HG02852 (cell line): ENCODE results near the gene NEURL1B.

ENCODE experiments used
- ATAC-seq: cut with Tn5 transposase; IDR thresholded peaks from one replicate; pipeline ENCODE4 v1.9.1; 2021; ENCODE audit warnings: mild to moderate bottlenecking, moderate library complexity; ENCODE audit not compliant: unreplicated experiment

Gene NEURL1B

DNA sequence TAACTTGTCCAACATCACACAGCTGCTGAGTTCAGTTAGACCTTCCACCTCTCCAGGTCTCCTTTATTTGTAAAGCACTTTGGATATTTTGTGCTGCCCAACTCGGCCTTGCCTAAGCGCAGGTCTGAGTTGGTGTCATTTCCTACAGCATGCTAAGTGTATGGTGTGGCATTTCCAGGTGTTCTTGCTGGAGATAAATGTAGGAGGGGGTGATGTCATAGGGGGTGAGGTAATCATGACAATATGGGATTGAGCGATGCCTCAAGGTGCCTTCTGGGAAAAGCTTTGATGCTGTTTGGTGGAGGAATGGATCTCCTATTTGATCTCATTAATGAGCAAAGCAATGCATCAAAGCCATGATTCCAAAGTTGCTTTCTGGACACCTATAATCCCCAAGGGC lies 32.3 kb upstream of the NEURL1B start:
- no peak for ATAC-seq

GRCh38 chr5:172610643-172611042 lies 30.4 kb upstream of the NEURL1B start:
- no peak for ATAC-seq

DNA sequence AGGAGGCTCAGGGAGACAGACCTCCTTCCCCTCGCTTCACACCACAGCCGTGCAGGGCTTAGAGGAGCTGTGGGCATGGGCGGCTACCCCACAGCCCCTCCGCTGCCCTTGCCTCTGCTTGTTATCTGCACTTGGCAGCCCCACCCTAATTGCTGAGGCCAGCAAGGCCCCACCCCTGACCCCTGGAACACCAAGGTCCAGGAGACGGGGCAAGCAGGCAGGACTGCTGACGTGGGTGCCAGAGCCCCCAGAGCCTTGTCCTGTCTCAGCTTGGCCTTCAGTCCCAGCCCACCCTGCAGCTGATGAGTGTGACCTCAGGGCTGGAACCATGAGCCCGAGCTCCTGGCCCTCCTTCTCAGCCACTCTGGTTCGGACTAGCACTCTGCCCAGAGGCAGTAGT lies 29.1 kb upstream of the NEURL1B start:
- no peak for ATAC-seq

GRCh38 chr5:172612771-172613170 lies 28.3 kb upstream of the NEURL1B start:
- no peak for ATAC-seq

DNA sequence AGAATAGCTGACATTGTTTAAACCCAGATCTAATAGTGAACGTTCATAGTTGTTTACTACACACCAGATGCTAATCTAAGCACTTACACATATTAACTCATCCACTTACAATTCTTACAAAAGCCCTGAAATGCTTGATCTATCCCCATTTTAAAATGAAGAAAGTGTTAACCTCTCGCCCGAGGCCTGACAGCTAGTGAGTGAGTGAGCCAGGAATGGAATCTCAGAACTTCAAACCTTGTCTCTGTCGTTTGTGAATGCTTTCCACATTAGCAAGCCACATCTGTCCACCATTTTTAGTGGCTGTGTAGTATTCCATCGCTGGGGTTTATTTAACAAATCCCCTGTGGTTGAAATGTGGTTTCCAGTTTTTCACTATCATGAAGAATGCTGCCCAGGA lies 24.9 kb upstream of the NEURL1B start:
- ATAC-seq = no peak

DNA sequence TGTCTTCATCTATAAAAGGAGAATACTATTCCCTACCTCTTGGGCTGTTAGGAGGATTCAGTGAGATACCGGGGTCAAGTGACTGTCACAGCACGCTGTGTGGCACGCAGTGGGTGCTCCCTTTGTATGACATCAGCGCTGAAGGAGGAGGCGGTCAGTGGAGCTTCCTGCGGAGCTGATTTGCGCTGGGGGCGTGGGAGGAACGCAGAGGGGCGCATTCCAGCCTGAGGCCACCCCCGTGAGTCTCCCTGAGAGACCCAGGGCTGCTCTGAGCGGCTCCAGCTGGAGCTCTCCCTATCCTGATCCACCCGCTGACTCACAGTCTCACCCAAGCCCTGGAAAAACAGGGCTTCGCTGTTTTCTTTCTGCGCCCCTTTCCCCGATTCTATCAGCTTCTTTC lies 24.3 kb upstream of the NEURL1B start:
- ATAC-seq = no peak

DNA sequence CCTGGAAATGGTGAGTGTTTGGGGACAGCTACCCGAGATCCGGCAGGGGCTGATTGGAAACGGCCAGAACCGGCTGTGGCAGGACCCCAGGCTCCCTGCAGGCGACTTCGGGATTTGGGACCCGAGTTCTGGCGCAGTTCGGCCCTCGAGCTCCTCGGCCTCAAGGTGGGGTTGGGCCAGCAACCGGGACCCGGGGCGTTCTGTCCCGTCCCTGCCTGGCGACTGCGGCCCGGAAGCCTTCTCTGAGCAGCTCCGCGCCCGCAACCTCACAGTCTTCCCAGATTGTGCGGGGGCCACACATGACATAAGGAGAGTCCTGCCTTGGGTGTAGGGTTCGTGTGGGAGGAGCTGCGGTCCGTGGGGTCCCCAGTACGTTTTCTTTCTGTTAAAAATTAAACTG lies 23.2 kb upstream of the NEURL1B start:
- no peak for ATAC-seq

- no peak for ATAC-seq
Observed at GRCh38 chr5:172618574-172619365, 22.3 kb upstream of the NEURL1B start.

DNA sequence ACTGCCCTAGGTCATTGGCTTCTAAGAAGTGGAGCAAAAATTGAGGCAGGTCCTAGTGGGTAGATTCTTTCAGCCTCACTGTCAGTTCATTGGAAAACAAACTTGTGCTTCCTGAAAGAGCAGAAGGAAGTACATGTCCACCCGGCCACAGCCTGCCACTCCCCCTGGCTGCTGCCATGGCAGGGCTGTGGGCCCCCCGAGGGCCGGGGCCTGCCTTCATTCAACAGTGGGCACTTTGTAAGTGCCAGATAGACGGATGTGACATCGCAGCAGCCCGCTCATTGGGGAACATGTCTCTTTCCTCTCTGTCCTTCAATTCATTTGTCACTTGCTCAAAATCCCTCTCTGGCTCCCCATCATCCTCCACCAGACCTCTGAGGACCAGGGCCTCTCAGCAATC lies 20.6 kb upstream of the NEURL1B start:
- ATAC-seq = no peak

GRCh38 chr5:172622091-172623046 lies 18.7 kb upstream of the NEURL1B start:
- no peak for ATAC-seq

GRCh38 chr5:172623313-172623980 lies 17.6 kb upstream of the NEURL1B start:
- no peak for ATAC-seq

DNA sequence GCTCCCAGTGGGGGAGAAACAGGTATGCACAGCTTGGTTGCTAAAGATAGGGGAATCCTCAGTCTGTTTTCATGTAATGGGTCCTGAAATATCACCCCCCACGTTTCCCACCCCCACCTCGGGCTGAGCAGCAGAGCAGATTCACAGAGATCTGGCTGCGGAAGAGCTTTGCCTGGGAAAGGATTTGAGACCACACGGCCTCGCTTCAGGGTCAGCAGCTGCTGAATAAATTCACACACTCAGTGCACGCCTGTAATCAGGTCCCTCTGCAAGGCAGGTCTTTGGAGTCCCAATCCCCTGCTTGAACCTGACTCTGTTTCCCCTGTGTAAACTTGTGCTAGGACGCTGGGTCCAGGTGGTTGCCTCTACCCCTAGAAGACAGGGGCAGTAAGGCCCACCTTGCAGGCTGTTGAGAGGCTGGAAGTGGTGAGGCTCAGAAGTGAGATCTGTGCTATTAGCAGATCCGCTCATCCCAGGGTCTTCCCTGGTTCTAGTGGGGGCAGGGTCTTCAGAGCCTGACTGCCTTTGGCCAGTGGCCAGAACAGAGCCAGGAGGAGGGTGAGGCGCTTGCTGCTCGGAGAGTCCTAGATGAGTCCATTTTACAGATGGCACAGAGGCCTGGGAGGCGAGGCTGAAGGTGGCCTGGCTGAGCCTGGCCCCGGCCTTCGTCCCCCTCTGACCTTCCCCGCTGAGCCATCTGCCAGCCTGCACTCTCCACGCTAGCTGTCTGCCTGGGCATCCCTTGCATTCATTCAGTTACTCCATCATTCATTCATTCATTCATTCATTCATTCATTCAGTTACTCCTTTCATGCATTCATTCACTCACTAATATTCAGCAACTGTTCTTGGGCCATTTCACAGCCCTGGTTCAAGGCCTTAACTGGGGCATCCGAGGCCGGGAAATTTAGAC lies 16.7 kb upstream of the NEURL1B start:
- no peak for ATAC-seq

DNA sequence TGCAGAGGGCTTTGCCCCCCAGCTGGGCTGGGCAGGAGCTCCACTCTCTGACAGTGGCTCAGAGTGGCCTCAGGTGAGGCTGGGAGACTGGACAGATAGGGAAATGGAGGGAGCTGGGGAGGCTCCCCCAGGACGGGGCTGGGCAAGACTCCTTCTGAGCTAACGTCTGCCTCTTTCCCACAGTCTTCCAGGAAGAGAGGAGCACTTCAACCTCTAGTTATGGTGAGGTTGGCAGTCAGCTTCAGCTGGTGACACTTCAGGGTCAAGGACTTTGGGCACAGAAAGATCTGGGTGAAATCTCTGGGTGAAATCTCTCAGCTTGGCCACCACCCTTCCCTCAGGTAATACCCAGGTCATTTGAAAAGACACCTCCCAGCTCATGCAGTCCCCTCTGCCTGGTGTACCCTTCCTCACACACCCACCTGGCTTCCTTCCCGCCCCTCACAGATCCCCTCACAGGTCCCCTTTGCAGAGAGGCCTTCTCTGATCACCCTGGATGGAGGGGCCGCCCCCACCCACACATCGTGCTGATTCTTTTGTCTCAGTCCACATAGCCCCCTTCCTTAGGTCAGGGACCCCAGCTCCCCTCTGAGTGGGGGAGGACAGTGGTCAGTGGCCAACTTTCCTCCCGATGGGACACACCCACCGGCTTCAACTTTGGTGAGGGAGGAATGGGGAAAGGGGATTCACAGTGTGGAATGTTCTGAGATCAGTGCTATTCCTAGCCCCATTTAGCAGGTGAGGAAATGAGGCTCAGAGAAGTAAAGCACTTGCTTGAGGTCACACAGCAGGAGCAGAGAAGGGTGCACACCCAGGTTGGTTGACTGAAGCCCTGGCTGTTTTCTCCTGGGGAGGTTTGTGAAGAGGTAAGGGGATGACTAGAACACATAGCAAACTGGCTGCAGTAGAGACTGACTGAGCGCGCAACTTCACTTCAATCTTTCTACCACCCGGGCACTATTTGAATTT lies 15.8 kb upstream of the NEURL1B start:
- ATAC-seq = no peak

- no peak for ATAC-seq
Observed at GRCh38 chr5:172626031-172626581, 15.0 kb upstream of the NEURL1B start.

- no peak for ATAC-seq
Observed at GRCh38 chr5:172630082-172630481, 11.0 kb upstream of the NEURL1B start.

- no peak for ATAC-seq
Observed at GRCh38 chr5:172630482-172630881, 10.6 kb upstream of the NEURL1B start.

DNA sequence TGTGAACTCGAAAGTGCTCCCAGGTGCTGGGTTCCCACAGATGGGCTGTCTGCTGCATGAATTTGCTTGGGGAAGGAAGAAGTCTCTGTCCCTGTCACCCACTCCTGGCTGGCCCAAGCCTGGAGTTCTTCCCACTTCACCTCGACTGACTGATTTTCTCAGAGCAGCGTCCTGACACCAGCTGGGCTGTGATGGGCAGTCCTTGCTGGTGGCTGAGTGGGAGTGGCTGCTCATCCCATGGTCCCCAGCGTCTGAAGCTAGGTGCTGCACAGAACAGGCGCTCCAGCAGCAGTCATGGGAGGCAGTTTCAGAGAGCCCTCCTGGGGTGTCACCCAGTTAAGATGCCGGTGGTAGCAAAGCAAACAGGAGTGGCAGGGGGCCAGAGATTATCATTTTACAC lies 10.1 kb upstream of the NEURL1B start:
- ATAC-seq = no peak

DNA sequence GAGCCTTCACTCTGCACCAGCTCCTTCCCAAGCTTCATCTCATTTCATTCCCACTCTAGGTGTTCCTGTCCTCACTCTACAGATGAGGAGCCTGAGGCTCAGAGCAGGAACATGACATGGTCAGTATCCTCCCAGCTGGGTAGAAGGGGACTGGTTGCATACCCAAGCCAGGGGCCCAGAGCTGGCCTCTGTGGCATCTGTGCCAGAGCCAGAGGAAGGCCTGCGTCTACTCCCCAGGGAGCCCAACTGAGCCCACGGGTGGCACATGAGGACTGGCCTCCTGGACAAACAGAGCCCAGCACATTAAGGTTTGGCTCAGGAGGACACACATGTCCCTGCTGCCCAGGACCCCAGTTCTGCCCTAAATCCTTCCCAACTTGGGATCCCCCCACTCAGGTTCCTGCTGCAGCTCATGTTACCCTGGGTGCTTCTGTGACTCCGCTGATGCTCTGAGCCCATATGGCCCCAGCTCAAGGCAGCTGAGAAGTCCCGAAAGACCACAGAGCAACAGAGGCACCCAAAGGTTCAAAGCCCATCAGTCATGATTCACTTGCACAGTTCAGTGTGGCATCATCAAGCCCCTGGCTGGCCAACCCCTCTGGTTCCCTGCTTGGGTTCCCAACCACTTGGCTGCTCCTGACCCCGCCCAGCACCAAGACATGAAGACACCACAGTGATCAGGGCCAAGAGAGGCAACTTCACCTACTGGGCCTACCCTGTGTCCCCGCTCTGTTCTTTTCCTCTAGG lies 8.5 kb upstream of the NEURL1B start:
- no peak for ATAC-seq
